Heart left ventricle (tissue), 16 donors: ENCODE data around the gene PPCDC. TPM values are rescaled to one million over a fixed set of nuclear protein-coding genes. Genes with fewer than 3 reads are reported as not detected.

Experiments
- ATAC-seq, 4 donors: fragments of 200-7000 bp; cut with Tn5 transposase; one replicate each; pipeline ENCODE4 v1.9.1; 2020 to 2022; ENCODE audit warnings: moderate library complexity in 4 of 4, mild to moderate bottlenecking in 3 of 4, moderate number of reproducible peaks in 1 of 4
- DNase-seq, 5 donors: peaks; one replicate each; pipeline ENCODE4 v3.0.0-alpha.2; 2020
- H3K27ac ChIP-seq, 12 donors: fragments of 200-600 bp; sonication (generic) in 4 of 12; one replicate each; pipeline versions ENCODE4 v1.5.0 to v1.8.0; 2016 to 2022; ENCODE audit warnings: mild to moderate bottlenecking in 2 of 12
- H3K27me3 ChIP-seq, 9 donors: fragments of 200-600 bp; sonication (generic) in 2 of 9; one replicate each; pipeline versions ENCODE4 v1.5.1 to v1.8.0; 2016 to 2022; ENCODE audit warnings: mild to moderate bottlenecking in 3 of 9
- H3K36me3 ChIP-seq, 9 donors: fragments of 200-600 bp; sonication (generic) in 2 of 9; one replicate each; pipeline versions ENCODE4 v1.5.0 to v1.8.0; 2018 to 2022; ENCODE audit warnings: mild to moderate bottlenecking in 2 of 9
- H3K4me1 ChIP-seq, 12 donors: fragments of 200-600 bp; sonication (generic) in 4 of 12; one replicate each; pipeline versions ENCODE4 v1.5.0 to v1.8.0; 2016 to 2022; ENCODE audit warnings: mild to moderate bottlenecking in 3 of 12
- H3K4me3 ChIP-seq, 12 donors: fragments of 200-600 bp; sonication (generic) in 4 of 12; one replicate each; pipeline versions ENCODE4 v1.5.0 to v1.8.0; 2017 to 2022; ENCODE audit warnings: mild to moderate bottlenecking in 9 of 12, moderate library complexity in 4 of 12
- H3K9me3 ChIP-seq, 12 donors: fragments of 200-600 bp; sonication (generic) in 4 of 12; one replicate each; pipeline versions ENCODE4 v1.5.0 to v1.8.0; 2016 to 2022; ENCODE audit warnings: mild to moderate bottlenecking in 1 of 12
- CTCF ChIP-seq, 12 donors: fragments of 200-600 bp; sonication (generic) in 4 of 12; IDR thresholded peaks; one replicate each; pipeline versions ENCODE4 v1.5.0 to v1.8.0; 2018 to 2022; ENCODE audit warnings: antibody characterized with exemption in 12 of 12, mild to moderate bottlenecking in 5 of 12
- POLR2A ChIP-seq, 2 donors: fragments of 450-650 bp; IDR thresholded peaks; one replicate each; pipeline ENCODE4 v1.6.1; 2017; ENCODE audit warnings: antibody characterized with exemption in 2 of 2, mild to moderate bottlenecking in 2 of 2, moderate library complexity in 2 of 2
- WGBS, 4 donors: extraction: QIAGEN DNeasy Blood & Tissue Kit in 2 of 4; methylation state at CpG; one replicate each; pipeline versions ENCODE4 v1.1.5 to v1.1.7; 2013 to 2018; 5-methylcytosine and 5-hydroxymethylcytosine counted together
- intact Hi-C, 10 donors: fragments of 100-400 bp; cut with DNase I; formaldehyde crosslinking; loops; one replicate each; pipeline versions ENCODE4 v1.11.1 to v1.14.2; 2022
- polyA plus RNA-seq, 2 donors: library from polyadenylated mRNA; stranded (reverse); fragments of 200-250 nt; gene quantifications; one replicate each; pipeline ENCODE4 v1.2.3, GENCODE V29; 2013
- total RNA-seq, 9 donors: library from RNA; depleted of rRNA in 2 of 9; stranded (reverse); fragments of >200 nt in 2 of 9; fragmentation: NEBNext Ultra II Directional in 3 of 9; extraction: Animal tissue kit (Norgen Biotek cat#: 25700) in 3 of 9; gene quantifications; one replicate each; pipeline versions ENCODE4 v1.1.0 to v1.2.4, GENCODE V29; 2016 to 2023
- donor health status: ischemic (EF 13 %, LVEDD 7.1; RV severe dilation, severe dysfunction).
- donor health status: healthy with polysubstance abuse.
- donor health status: DM: no; HTN: yes; CAD: no.
- donor health status: DM: no; HTN: no; CAD: no.
- donor health status: ischemic (EF 25% LVEDD 6.9; RV normal size, moderate dysfunction).
- donor health status: ischemic (EF 25% LVEDD 5.7; RV mildly dilated, moderate dysfunction).
- donor health status: healthy.
- donor health status: DM: yes; HTN: yes; CAD: no.
- donor health status: ischemic (EF 35%, LVEDD 5.7; RV mildly dilated, moderate dysfunction).
- donor health status: nonischemic (EF 11% LVEDD 7.7; RV severe dilation, severe dysfunction).
- donor health status: DM: yes; HTN: yes; CAD: no.
- donor health status: PGD.
- donor health status: ischemic (EF 29% LVEDD 5.4; RV normal size, mild dysfunction).
- donor health status: nonischemic (EF 23%, LVEDD 6.1; RV moderate dilation, normal function).

The PPCDC gene
- total and polyA plus RNA-seq, 11 donors: 3.6 to 13.0 (median 5.7) TPM

- Histone ChIP-seq H3K27ac (peak overlapping the region in 1 of 12 donors; percentile 69), H3K9me3 (no peaks in the 10 kb centered on the region), H3K4me1 (peaks cover 0 to 22% (median 0%) of the 10 kb centered on the region in 12 donors), H3K4me3 (peak overlapping the region in 1 of 12 donors; percentile 21), H3K36me3 (no peaks in the 10 kb centered on the region), H3K27me3 (no peaks in the 10 kb centered on the region)
- no peak for ATAC-seq
- WGBS, 4 donors: 81 to 91% (median 84%) methylated on average over 6 of the region's 6 CpGs
- TF ChIP-seq CTCF (IDR thresholded peaks at IDR 0.05) (no peak), POLR2A (IDR thresholded peaks at IDR 0.05) (no peak)
- intact Hi-C loops: no loop called here
- no peak for DNase-seq
These were observed 14.6 kb upstream of the PPCDC start for GRCh38 chr15:75008629-75009326.

DNA sequence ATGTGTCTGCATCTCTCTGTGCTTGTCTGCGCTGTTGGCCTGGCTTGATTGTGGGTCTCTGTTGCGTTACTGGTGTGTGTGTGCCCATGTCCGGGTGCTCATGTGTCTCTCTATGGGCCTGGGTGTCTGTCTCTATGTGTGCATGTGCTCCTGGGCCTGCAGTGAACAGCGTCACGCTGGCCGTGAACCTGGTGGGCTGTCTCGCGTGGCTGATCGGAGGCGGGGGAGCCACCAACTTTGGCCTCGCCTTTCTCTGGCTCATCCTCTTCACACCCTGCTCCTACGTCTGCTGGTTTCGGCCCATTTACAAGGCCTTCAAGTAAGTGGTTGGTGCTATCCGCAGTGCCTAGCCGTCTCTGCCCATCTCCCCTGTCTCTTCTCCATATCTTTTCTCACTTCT, 7.0 kb upstream of the PPCDC start:
- no peaks in the 10 kb centered on the region for H3K4me1 ChIP-seq
- no peaks in the 10 kb centered on the region for H3K36me3 ChIP-seq
- H3K9me3 ChIP-seq: no peaks in the 10 kb centered on the region
- no peak for ATAC-seq
- H3K27me3 ChIP-seq: no peaks in the 10 kb centered on the region
- TF ChIP-seq POLR2A (IDR thresholded peaks at IDR 0.05) (no peak), CTCF (IDR thresholded peaks at IDR 0.05) (no peak)
- no peak overlapping the region for H3K4me3 ChIP-seq
- intact Hi-C loops: loop anchor here in 1 of 10 donors (10.0 kb wide), 1 partner anchor 298 kb away; no protein-coding TSS in a partner anchor
- no peak for DNase-seq
- 93 to 98% (median 94%) methylated on average over 12 to 15 of the region's 15 CpGs for WGBS, 4 donors
- no peak overlapping the region for H3K27ac ChIP-seq

DNA sequence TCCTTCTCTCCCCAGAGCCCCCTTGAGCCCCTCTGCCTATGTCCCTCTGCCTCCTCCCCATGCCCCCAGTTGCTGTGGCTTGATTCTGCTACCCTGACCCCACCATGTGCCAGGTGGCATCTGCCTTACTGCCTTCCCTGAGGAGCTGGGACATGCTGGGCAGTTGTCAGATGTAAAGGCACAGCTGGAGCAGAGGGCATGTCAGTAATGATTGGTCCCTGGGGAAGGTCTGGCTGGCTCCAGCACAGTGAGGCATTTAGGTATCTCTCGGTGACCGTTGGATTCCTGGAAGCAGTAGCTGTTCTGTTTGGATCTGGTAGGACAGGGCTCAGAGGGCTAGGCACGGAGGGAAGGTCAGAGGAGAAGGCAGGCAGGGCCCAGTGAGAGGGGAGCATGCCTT, 3.5 kb upstream of the PPCDC start:
- Histone ChIP-seq H3K4me1 (peaks cover 0 to 16% (median 9%) of the 10 kb centered on the region in 12 donors), H3K27ac (no peak overlapping the region), H3K9me3 (no peaks in the 10 kb centered on the region), H3K36me3 (no peaks in the 10 kb centered on the region), H3K27me3 (no peaks in the 10 kb centered on the region), H3K4me3 (no peak overlapping the region)
- intact Hi-C loops: loop anchor here in 6 of 10 donors (10.0 kb wide), 3 partner anchors 255 to 295 kb away; no protein-coding TSS in a partner anchor
- DNase-seq: no peak
- no peak for TF ChIP-seq POLR2A (IDR thresholded peaks at IDR 0.05)
- no peak for TF ChIP-seq CTCF (IDR thresholded peaks at IDR 0.05)
- ATAC-seq: no peak
- WGBS, 4 donors: 77 to 94% (median 84%) methylated on average over 3 of the region's 3 CpGs

DNA sequence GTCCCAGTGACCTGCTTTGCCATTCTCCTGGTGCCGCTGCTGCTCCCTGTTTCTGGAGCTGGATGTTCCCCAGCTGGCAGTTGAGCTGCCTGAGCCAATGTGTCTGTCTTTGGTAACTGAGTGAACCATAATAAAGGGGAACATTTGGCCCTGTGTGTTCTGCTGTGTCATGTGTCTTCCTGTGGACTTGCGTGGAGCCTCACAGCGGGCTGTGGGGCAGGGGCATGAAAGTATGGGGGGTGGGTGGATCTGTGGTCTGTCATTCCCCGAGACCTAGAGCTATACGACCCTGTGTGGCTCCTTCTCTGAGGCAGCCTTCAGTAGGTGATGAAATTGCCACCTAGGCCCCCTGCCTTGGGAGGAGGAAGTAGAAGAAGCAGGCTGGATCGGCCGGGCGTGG, 2.0 kb upstream of the PPCDC start:
- intact Hi-C loops: loop anchor here in 5 of 10 donors (10.0 kb wide), 2 partner anchors 253 to 283 kb away; no protein-coding TSS in a partner anchor

More for the DNA sequence above, 2.0 kb upstream of the PPCDC start:
- Histone ChIP-seq H3K27me3 (no peaks in the 10 kb centered on the region), H3K9me3 (no peaks in the 10 kb centered on the region), H3K27ac (no peak overlapping the region), H3K4me1 (peaks cover 0 to 27% (median 10%) of the 10 kb centered on the region in 12 donors), H3K36me3 (peaks cover 0 to 4% (median 0%) of the 10 kb centered on the region in 9 donors), H3K4me3 (no peak overlapping the region)
- WGBS, 4 donors: 86 to 97% (median 90%) methylated on average over 8 of the region's 8 CpGs
- ATAC-seq: no peak
- DNase-seq: no peak
- TF ChIP-seq POLR2A (IDR thresholded peaks at IDR 0.05) (no peak), CTCF (IDR thresholded peaks at IDR 0.05) (no peak)
